ENCODE measurements around the gene DAZL.

DNA sequence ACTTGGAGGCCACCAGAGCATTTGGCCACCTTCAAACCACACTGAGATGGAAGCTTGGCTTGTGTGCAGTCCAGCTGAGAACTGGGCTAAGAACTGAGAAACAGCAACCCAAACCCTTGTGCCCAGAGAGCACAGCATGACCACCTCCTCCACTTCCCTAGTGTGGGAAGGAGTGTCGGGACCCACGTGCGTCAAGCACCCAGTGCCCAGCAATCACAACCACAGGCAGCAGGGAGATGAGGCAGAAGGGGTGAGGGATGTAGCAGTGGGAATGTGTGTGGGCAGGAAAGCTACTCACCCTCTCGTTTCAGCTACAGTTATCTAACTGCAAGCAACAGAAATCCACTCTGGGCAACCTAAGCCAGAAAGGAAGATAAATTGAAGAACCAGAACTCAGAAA is 66.7 kb downstream of the DAZL start:
- TF ChIP-seq, protein P1, sequence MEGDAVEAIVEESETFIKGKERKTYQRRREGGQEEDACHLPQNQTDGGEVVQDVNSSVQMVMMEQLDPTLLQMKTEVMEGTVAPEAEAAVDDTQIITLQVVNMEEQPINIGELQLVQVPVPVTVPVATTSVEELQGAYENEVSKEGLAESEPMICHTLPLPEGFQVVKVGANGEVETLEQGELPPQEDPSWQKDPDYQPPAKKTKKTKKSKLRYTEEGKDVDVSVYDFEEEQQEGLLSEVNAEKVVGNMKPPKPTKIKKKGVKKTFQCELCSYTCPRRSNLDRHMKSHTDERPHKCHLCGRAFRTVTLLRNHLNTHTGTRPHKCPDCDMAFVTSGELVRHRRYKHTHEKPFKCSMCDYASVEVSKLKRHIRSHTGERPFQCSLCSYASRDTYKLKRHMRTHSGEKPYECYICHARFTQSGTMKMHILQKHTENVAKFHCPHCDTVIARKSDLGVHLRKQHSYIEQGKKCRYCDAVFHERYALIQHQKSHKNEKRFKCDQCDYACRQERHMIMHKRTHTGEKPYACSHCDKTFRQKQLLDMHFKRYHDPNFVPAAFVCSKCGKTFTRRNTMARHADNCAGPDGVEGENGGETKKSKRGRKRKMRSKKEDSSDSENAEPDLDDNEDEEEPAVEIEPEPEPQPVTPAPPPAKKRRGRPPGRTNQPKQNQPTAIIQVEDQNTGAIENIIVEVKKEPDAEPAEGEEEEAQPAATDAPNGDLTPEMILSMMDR (IDR thresholded peaks at IDR 0.05): no peak
- no peak for TF ChIP-seq EP300 (IDR thresholded peaks at IDR 0.05)
- no peak for TF ChIP-seq POLR2A (IDR thresholded peaks at IDR 0.05)
- no peak for TF ChIP-seq POLR2AphosphoS5 (IDR thresholded peaks at IDR 0.05)

Measured in stomach (tissue), 4 donors.